MM.1S (cell line): ENCODE measurements around the gene XPR1.
"Not testable (repeated sequence)": the region's sequence is repeated elsewhere in the genome, so short reads cannot be mapped to it uniquely, and the experiment has no call there.

Source experiments
- DNase-seq: peaks from one replicate; pipeline ENCODE4 v3.0.0-alpha.2; 2015
- H2AFZ ChIP-seq: fragments of 300-600 bp; sonication (generic); 2 replicates; pipeline ENCODE4 v1.6.0; 2016; ENCODE audit warnings: antibody characterized with exemption, low read length
- H3F3A ChIP-seq: fragments of 300-600 bp; sonication (generic); 2 replicates; pipeline ENCODE4 v1.6.1; 2016; ENCODE audit warnings: mild to moderate bottlenecking, antibody characterized with exemption, low read length, moderate library complexity, mixed read lengths; ENCODE audit not compliant: insufficient read depth
- H3K27ac ChIP-seq: fragments of 300-600 bp; sonication (generic); 2 replicates; pipeline ENCODE4 v1.5.1; 2016; ENCODE audit warnings: mild to moderate bottlenecking, low read length
- H3K27me3 ChIP-seq: fragments of 300-600 bp; sonication (generic); replicated peaks from 2 replicates; pipeline ENCODE4 v1.6.0; 2016; ENCODE audit warnings: low read length; ENCODE audit not compliant: insufficient read depth
- H3K36me3 ChIP-seq: fragments of 300-600 bp; sonication (generic); replicated peaks from 2 replicates; pipeline ENCODE4 v1.6.1; 2016; ENCODE audit warnings: mild to moderate bottlenecking, low read length, mixed read lengths; ENCODE audit not compliant: insufficient read depth
- H3K4me1 ChIP-seq: fragments of 300-600 bp; sonication (generic); 2 replicates; pipeline ENCODE4 v1.6.1; 2016; ENCODE audit warnings: low read length, mixed read lengths
- H3K4me2 ChIP-seq: fragments of 300-600 bp; sonication (generic); 2 replicates; pipeline ENCODE4 v1.6.0; 2016; ENCODE audit warnings: low read depth, low read length
- H3K4me3 ChIP-seq: fragments of 300-600 bp; sonication (generic); 2 replicates; pipeline ENCODE4 v1.5.1; 2016; ENCODE audit warnings: low read length, mixed read lengths
- H3K79me2 ChIP-seq: fragments of 300-600 bp; sonication (generic); 2 replicates; pipeline ENCODE4 v1.6.1; 2016; ENCODE audit warnings: mixed run types, low read length, mixed read lengths
- H3K9ac ChIP-seq: fragments of 300-600 bp; sonication (generic); 2 replicates; pipeline ENCODE4 v1.6.1; 2016; ENCODE audit warnings: low read length, mixed read lengths
- H3K9me2 ChIP-seq: fragments of 300-600 bp; sonication (generic); replicated peaks from 2 replicates; pipeline ENCODE4 v1.6.1; 2016; ENCODE audit warnings: mild to moderate bottlenecking, low read length, mixed read lengths; ENCODE audit not compliant: insufficient read depth
- H3K9me3 ChIP-seq: fragments of 300-600 bp; sonication (generic); replicated peaks from 2 replicates; pipeline ENCODE4 v1.6.1; 2016; ENCODE audit warnings: mild to moderate bottlenecking, low read length, mixed read lengths; ENCODE audit not compliant: insufficient read depth
- H4K20me1 ChIP-seq: fragments of 300-600 bp; sonication (generic); 2 replicates; pipeline ENCODE4 v1.6.1; 2016; ENCODE audit warnings: mild to moderate bottlenecking, low read length, moderate library complexity, mixed read lengths; ENCODE audit not compliant: insufficient read depth
- CTCF ChIP-seq: fragments of 300-600 bp; sonication (generic); IDR thresholded peaks from 2 replicates; pipeline ENCODE4 v1.5.1; 2016; ENCODE audit warnings: antibody characterized with exemption, low read length, mixed read lengths
- EZH2 ChIP-seq: fragments of 300-600 bp; sonication (generic); optimal IDR thresholded peaks from 2 replicates; pipeline ENCODE3; 2017; ENCODE audit warnings: low read depth, mild to moderate bottlenecking, antibody characterized with exemption, low read length, mixed read lengths
- EZH2phosphoT487 ChIP-seq: fragments of 300-600 bp; sonication (generic); IDR thresholded peaks from 2 replicates; pipeline ENCODE4 v1.6.1; 2018; ENCODE audit warnings: antibody characterized with exemption, low read length

The XPR1 gene

DNA sequence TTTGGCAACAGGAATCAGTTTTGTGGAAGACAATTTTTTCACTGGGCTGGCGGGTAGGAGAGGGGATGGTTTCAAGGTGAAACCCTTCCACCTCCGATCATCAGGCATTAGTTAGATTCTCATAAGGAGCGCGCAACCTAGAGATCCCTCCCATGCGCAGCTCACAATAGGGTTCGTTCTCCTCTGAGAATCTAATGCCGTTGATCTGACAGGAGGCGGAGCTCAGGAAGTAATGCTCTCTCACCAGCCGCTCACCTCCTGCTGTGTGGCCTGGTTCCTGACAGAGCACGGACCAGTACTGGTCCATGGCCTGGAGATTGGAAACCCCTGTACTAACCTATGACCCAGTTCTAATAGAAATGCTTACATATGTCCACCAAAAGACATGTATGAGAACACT is 184.3 kb downstream of the XPR1 start:
- Histone ChIP-seq H4K20me1 (no peaks in the 10 kb centered on the region), H2AFZ (no peak overlapping the region), H3K27me3 (no peaks in the 10 kb centered on the region), H3K4me2 (no peak overlapping the region), H3K36me3 (no peaks in the 10 kb centered on the region), H3F3A (no peaks in the 10 kb centered on the region; the same call in 1 of the 2 replicates), H3K9me2 (no peaks in the 10 kb centered on the region), H3K27ac (no peak overlapping the region), H3K79me2 (no peaks in the 10 kb centered on the region), H3K9ac (no peak overlapping the region), H3K4me1 (peaks cover 16% of the 10 kb centered on the region), H3K4me3 (no peak overlapping the region), H3K9me3 (no peaks in the 10 kb centered on the region)
- TF ChIP-seq CTCF (no peak), EZH2phosphoT487 (no peak), EZH2 (no peak)
- no peak for DNase-seq

DNA sequence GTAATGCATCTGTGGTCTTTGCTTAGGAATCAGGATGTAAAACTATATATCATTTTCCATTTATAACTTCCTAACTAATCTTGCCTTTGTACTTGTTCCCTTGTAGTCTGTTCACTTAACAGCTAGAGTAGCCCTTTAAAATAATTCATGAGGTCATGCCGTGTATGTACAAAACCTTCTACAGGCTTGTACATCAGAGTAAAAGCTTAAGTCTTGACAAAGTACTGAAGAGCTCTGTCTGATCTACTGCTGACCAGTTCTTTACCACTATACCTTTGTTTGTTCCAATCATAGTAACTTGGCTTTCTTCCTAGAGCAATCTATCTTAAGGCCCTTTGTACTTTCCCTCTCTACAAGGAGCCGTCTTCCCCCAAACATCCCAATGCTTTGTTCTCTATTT is 190.1 kb downstream of the XPR1 start:
- no peak overlapping the region for H3K4me2 ChIP-seq
- no peaks in the 10 kb centered on the region for H3F3A ChIP-seq
- H2AFZ ChIP-seq, result no peak overlapping the region
- H3K9ac ChIP-seq, result no peak overlapping the region
- no peaks in the 10 kb centered on the region for H3K9me3 ChIP-seq
- no peaks in the 10 kb centered on the region for H4K20me1 ChIP-seq
- no peak overlapping the region for H3K27ac ChIP-seq
- no peaks in the 10 kb centered on the region for H3K9me2 ChIP-seq
- H3K79me2 ChIP-seq, result no peaks in the 10 kb centered on the region
- H3K27me3 ChIP-seq, result no peaks in the 10 kb centered on the region
- no peaks in the 10 kb centered on the region for H3K4me1 ChIP-seq
- H3K4me3 ChIP-seq, result no peak overlapping the region
- TF ChIP-seq CTCF (no peak), EZH2phosphoT487 (no peak), EZH2 (no peak)
- no peak for DNase-seq
- H3K36me3 ChIP-seq, result no peaks in the 10 kb centered on the region

DNA sequence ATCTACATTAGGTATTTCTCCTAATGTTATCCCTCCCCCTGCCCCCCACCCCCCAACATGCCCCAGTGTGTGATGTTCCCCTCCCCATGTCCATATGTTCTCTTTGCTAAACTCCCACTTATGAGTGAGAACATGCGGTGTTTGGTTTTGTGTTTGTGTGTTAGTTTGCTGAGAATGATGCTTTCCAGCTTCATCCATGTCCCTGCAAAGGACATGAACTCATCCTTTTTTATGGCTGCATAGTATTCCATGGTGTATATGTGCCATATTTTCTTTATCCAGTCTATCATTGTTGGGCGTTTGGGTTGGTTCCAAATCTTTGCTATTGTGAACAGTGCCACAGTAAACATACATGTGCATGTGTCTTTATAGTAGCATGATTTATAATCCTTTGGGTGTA is 199.7 kb downstream of the XPR1 start:
- H3K27ac ChIP-seq, H3K9me3 ChIP-seq, H3K4me3 ChIP-seq, H3F3A ChIP-seq, DNase-seq, H2AFZ ChIP-seq, H3K4me2 ChIP-seq, H3K27me3 ChIP-seq, H3K4me1 ChIP-seq, H3K9ac ChIP-seq, H3K9me2 ChIP-seq, H3K36me3 ChIP-seq, H4K20me1 ChIP-seq, H3K79me2 ChIP-seq: not testable (repeated sequence)

- H3K4me2 ChIP-seq, H3K4me1 ChIP-seq, H2AFZ ChIP-seq, H3K79me2 ChIP-seq, H3K36me3 ChIP-seq, H4K20me1 ChIP-seq, H3K9me3 ChIP-seq, H3K9ac ChIP-seq, H3K4me3 ChIP-seq, H3K27ac ChIP-seq, H3F3A ChIP-seq, H3K9me2 ChIP-seq, DNase-seq, H3K27me3 ChIP-seq: not testable (repeated sequence)
These were observed 201.4 kb downstream of the XPR1 start for GRCh38 chr1:180833180-180833579.
